ENCODE results near the gene EXOC4.

EXOC4 gene

DNA sequence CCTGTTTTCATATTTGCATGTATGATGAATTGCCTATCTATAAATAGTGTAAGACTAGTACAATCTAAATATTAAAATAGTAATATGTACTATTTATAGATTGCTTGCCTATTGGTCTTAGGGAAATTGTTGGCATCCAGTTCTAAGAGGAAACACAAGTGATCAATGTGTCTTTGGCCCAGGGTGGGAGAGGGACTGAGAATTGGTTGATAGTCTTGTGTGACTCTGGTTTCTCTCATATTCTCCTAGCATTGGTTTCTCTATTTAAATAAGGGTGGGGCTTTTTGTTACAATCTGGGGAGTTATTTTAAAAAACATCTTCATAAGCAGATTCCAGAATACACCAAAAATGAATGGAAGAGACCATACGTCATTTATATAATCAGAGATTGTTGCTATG lies 250.1 kb downstream of the EXOC4 start:
- ChIA-PET CTCF (no interaction called here), POLR2A (no interaction called here)
- Histone ChIP-seq H3K9me3 (ENCODE audit: control insufficient read depth, insufficient read depth, low read depth, low read length) (no peaks in the 10 kb centered on the region), H3K36me3 (ENCODE audit: control insufficient read depth in 2 of 2, insufficient read depth in 1 of 2, low read length in 2 of 2) (no peaks in the 10 kb centered on the region), H3K4me3 (ENCODE audit: low read depth, low read length) (no peak overlapping the region), H3K4me1 (ENCODE audit: control insufficient read depth, insufficient read depth, low read length) (peaks cover 12% of the 10 kb centered on the region), H3K27ac (ENCODE audit: extremely low read depth, low read depth, low read length) (no peak overlapping the region)
- TF ChIP-seq ZNF174 (tag by site-specific recombination; IDR thresholded peaks at IDR 0.05) (no peak), ZNF423 (tag by site-specific recombination; IDR thresholded peaks at IDR 0.05) (no peak), MZF1 (tag by site-specific recombination; IDR thresholded peaks at IDR 0.05; ENCODE audit: borderline replicate concordance) (no peak), ZNF324 (tag by site-specific recombination; IDR thresholded peaks at IDR 0.05) (no peak), MEIS1 (CRISPR knock-in tag; IDR thresholded peaks at IDR 0.05; ENCODE audit: borderline replicate concordance) (no peak), ZNF549 (tag by site-specific recombination; IDR thresholded peaks at IDR 0.05) (no peak), ZNF292 (tag by site-specific recombination; IDR thresholded peaks at IDR 0.05; ENCODE audit: borderline replicate concordance, low read depth) (no peak), ZNF184 (tag by site-specific recombination; IDR thresholded peaks at IDR 0.05) (no peak)
- TF ChIP-seq, protein P1, sequence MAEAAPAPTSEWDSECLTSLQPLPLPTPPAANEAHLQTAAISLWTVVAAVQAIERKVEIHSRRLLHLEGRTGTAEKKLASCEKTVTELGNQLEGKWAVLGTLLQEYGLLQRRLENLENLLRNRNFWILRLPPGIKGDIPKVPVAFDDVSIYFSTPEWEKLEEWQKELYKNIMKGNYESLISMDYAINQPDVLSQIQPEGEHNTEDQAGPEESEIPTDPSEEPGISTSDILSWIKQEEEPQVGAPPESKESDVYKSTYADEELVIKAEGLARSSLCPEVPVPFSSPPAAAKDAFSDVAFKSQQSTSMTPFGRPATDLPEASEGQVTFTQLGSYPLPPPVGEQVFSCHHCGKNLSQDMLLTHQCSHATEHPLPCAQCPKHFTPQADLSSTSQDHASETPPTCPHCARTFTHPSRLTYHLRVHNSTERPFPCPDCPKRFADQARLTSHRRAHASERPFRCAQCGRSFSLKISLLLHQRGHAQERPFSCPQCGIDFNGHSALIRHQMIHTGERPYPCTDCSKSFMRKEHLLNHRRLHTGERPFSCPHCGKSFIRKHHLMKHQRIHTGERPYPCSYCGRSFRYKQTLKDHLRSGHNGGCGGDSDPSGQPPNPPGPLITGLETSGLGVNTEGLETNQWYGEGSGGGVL (tag by site-specific recombination; IDR thresholded peaks at IDR 0.05), result no peak
- TF ChIP-seq, protein P2, sequence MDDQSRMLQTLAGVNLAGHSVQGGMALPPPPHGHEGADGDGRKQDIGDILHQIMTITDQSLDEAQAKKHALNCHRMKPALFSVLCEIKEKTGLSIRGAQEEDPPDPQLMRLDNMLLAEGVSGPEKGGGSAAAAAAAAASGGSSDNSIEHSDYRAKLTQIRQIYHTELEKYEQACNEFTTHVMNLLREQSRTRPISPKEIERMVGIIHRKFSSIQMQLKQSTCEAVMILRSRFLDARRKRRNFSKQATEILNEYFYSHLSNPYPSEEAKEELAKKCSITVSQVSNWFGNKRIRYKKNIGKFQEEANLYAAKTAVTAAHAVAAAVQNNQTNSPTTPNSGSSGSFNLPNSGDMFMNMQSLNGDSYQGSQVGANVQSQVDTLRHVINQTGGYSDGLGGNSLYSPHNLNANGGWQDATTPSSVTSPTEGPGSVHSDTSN (CRISPR knock-in tag; IDR thresholded peaks at IDR 0.05), result no peak

DNA sequence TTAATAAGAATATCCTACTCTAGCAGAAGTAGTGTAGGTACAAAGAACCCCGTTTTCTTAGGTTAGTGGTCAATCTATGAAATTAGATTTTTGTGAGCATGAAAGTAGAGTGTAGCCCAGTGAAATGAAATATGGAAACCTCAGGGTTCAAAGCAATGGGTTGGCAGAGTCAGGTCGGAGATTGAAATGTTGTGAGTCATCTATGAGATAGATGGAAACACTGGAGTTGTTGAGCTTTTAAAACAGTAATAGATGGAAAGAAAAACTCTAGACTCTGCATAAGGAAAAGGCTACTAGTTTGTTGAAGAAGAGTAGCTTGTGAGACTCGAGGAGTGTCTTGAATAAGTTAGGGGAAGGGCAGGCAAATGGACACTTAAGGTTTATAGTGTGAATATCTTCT lies 251.9 kb downstream of the EXOC4 start:
- TF ChIP-seq ZBTB20 (tag by site-specific recombination; IDR thresholded peaks at IDR 0.05) (no peak), ZNF19 (tag by site-specific recombination; IDR thresholded peaks at IDR 0.05; ENCODE audit: low read depth) (no peak), ZFP41 (tag by site-specific recombination; IDR thresholded peaks at IDR 0.05; ENCODE audit: borderline replicate concordance) (no peak), SCRT1 (tag by site-specific recombination; IDR thresholded peaks at IDR 0.05; ENCODE audit: borderline replicate concordance) (no peak), ZNF747 (tag by site-specific recombination; IDR thresholded peaks at IDR 0.05) (no peak), ZNF157 (tag by site-specific recombination; IDR thresholded peaks at IDR 0.05) (no peak), ZNF830 (tag by site-specific recombination; IDR thresholded peaks at IDR 0.05; ENCODE audit: low read depth) (no peak), ZNF423 (tag by site-specific recombination; IDR thresholded peaks at IDR 0.05) (no peak), KLF7 (tag by site-specific recombination; IDR thresholded peaks at IDR 0.05; ENCODE audit: borderline replicate concordance) (no peak), ZNF677 (tag by site-specific recombination; IDR thresholded peaks at IDR 0.05) (no peak), ZNF2 (tag by site-specific recombination; IDR thresholded peaks at IDR 0.05) (no peak), SP7 (tag by site-specific recombination; IDR thresholded peaks at IDR 0.05) (no peak), KLF9 (tag by site-specific recombination; IDR thresholded peaks at IDR 0.05; ENCODE audit: low read depth) (no peak), ZFHX2 (tag by site-specific recombination; conservative IDR thresholded peaks at IDR 0.05) (no peak)
- TF ChIP-seq, protein P3, sequence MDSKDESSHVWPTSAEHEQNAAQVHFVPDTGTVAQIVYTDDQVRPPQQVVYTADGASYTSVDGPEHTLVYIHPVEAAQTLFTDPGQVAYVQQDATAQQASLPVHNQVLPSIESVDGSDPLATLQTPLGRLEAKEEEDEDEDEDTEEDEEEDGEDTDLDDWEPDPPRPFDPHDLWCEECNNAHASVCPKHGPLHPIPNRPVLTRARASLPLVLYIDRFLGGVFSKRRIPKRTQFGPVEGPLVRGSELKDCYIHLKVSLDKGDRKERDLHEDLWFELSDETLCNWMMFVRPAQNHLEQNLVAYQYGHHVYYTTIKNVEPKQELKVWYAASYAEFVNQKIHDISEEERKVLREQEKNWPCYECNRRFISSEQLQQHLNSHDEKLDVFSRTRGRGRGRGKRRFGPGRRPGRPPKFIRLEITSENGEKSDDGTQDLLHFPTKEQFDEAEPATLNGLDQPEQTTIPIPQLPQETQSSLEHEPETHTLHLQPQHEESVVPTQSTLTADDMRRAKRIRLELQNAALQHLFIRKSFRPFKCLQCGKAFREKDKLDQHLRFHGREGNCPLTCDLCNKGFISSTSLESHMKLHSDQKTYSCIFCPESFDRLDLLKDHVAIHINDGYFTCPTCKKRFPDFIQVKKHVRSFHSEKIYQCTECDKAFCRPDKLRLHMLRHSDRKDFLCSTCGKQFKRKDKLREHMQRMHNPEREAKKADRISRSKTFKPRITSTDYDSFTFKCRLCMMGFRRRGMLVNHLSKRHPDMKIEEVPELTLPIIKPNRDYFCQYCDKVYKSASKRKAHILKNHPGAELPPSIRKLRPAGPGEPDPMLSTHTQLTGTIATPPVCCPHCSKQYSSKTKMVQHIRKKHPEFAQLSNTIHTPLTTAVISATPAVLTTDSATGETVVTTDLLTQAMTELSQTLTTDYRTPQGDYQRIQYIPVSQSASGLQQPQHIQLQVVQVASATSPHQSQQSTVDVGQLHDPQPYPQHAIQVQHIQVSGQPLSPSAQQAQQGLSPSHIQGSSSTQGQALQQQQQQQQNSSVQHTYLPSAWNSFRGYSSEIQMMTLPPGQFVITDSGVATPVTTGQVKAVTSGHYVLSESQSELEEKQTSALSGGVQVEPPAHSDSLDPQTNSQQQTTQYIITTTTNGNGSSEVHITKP (tag by site-specific recombination; IDR thresholded peaks at IDR 0.05), result no peak
- H3K9me3 ChIP-seq (ENCODE audit: control insufficient read depth, insufficient read depth, low read depth, low read length), result no peaks in the 10 kb centered on the region
- H3K36me3 ChIP-seq (ENCODE audit: control insufficient read depth in 2 of 2, insufficient read depth in 1 of 2, low read length in 2 of 2), result no peaks in the 10 kb centered on the region
- no peak overlapping the region for H3K27ac ChIP-seq (ENCODE audit: extremely low read depth, low read depth, low read length)
- peaks cover 12% of the 10 kb centered on the region for H3K4me1 ChIP-seq (ENCODE audit: control insufficient read depth, insufficient read depth, low read length)
- ChIA-PET POLR2A (no interaction called here), CTCF (no interaction called here)
- H3K4me3 ChIP-seq (ENCODE audit: low read depth, low read length), result no peak overlapping the region
